K562 (cell line): Measurements from ENCODE around the gene ASF1B. TPM values are rescaled to one million over a fixed set of nuclear protein-coding genes. Genes with fewer than 3 reads are reported as not detected.
A peak's percentile ranks its signal among the peaks of the same experiment; 100 is the strongest.

Source experiments
- CXXC5 ChIP-seq: fragments of 250-450 bp; sonication (Bioruptor Pico); IDR thresholded peaks from 2 replicates; pipeline ENCODE4 v1.8.0; 2022; ENCODE audit warnings: inconsistent platforms, mild to moderate bottlenecking, moderate library complexity
- GTF2A2 ChIP-seq: IDR thresholded peaks from 2 replicates; pipeline ENCODE4 v1.6.1; 2016; ENCODE audit warnings: mild to moderate bottlenecking, missing genetic modification characterization, missing compliant biosample characterization
- RBFOX2 ChIP-seq: fragments of 200-400 bp; formaldehyde crosslinking; IDR thresholded peaks from 2 replicates; pipeline ENCODE4 v1.6.1; 2017; ENCODE audit warnings: low read depth, mild to moderate bottlenecking, low read length, moderate library complexity
- SMARCA5 ChIP-seq: fragments of 450-650 bp; IDR thresholded peaks from 2 replicates; pipeline ENCODE4 v1.6.1; 2016
- YY1 ChIP-seq, 3 experiments: IDR thresholded peaks; 2 replicates each; pipeline ENCODE4 v1.6.1; 2011; ENCODE audit warnings: low read length in 2 of 3, mild to moderate bottlenecking in 2 of 3, moderate library complexity in 2 of 3, borderline replicate concordance in 1 of 3, control low read depth in 1 of 3, low read depth in 1 of 3; ENCODE audit not compliant: insufficient read depth in 3 of 3, insufficient replicate concordance in 2 of 3, control insufficient read depth in 1 of 3, insufficient read length in 1 of 3; ENCODE audit errors: extremely low read depth in 1 of 3
- ZC3H4 ChIP-seq: sonication (generic); formaldehyde crosslinking; IDR thresholded peaks from 2 replicates; pipeline ENCODE4 v1.9.0; 2021; ENCODE audit warnings: missing genetic modification reagents, borderline replicate concordance
- ZNF76 ChIP-seq: fragments of 250-450 bp; sonication (Bioruptor Pico); IDR thresholded peaks from 2 replicates; pipeline ENCODE4 v1.4.0; 2020; ENCODE audit warnings: mild to moderate bottlenecking, moderate library complexity, borderline replicate concordance
- polyA plus RNA-seq, 8 experiments: library from polyadenylated mRNA; depleted of rRNA in 4 of 8; stranded (reverse) in 5 of 8; unstranded in 3 of 8; fragments of >200 nt; fragmentation: Nextera tagmentation in 2 of 8; fragmentation: Illumina TruSeq in 1 of 8; extraction: Ambion mirVana in 2 of 8; extraction: Trizol in 1 of 8; gene quantifications; 2 replicates each; pipeline versions ENCODE4 v1.2.1 to v1.2.3, GENCODE V29; 2011 to 2014; ENCODE audit warnings: inconsistent platforms in 1 of 8, missing spikeins in 1 of 8
- total RNA-seq, 7 experiments: library from RNA; depleted of rRNA in 6 of 7; stranded (reverse); fragments of >200 nt in 6 of 7; fragmentation: Illumina TruSeq in 2 of 7; extraction: Trizol in 2 of 7; gene quantifications; 2 replicates each; pipeline versions ENCODE4 v1.2.1 to v1.2.3, GENCODE V29; 2011 to 2021; ENCODE audit warnings: low replicate concordance in 1 of 7
- TF ChIP-seq, protein P1 (sequence below): sonication (generic); formaldehyde crosslinking; IDR thresholded peaks from 2 replicates; pipeline ENCODE4 v1.8.0; 2022; ENCODE audit warnings: missing genetic modification reagents, mild to moderate bottlenecking, borderline replicate concordance

The ASF1B gene
- total and polyA plus RNA-seq, 9 of the 15 experiments (the other 6 are each of a cell fraction or from before 2014, with no cell fraction given), result 6.0 to 69.4 (median 53.3) TPM

DNA sequence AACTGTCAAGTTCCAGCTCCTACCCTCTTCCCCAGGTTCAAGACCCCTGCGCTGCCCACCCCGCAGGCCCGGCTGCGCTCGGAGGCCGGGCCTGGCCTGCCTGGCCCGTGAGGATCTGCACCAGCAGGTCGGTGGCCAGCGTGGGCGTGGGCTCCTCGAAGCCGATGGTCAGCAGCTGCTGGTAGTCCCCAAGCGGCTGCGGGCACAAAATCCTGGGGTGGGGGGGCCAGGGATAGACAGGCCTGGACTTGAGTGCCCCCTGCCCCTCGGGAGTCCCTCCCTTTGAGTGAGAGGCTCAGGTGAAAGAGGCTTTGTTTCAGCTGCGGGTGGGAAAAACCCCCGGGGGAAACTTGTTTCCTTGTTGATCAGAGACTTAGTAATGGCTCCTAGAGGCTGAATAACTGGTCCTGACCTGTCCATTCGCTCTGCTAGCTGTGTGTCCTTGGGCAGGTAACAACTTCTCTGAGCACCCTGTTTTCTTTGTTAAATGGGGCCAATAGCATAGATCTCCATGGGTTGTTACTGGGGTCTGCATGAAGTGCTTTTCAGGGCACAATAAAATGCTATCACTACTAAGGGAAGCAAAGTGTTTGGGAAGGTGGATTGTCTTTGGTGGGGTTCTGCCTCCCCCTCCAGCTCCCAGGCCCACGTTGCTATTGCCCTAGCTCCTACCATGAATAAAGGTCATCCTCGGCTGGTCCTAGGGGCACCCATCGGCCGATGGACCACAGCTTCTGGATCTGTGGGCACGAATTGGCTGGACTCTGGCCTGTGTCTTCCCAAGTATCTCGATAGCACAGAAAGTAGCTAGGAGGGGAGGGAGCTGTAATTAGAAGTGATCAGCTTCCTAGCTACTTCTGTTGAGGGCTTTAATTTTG lies 54.4 kb downstream of the ASF1B start (continued):
- TF ChIP-seq CXXC5 (CRISPR knock-in tag) (no peak), ZC3H4 (CRISPR knock-in tag) (0 out of 2 replicates have a peak, but pooled peaks have one; percentile 49), ZNF76 (CRISPR knock-in tag) (0 out of 2 replicates have a peak, but pooled peaks have one; percentile 58), SMARCA5 (peak; percentile 56; the same call in 1 of the 2 replicates), GTF2A2 (no peak), RBFOX2 (peak; percentile 72), YY1 (IDR thresholded peaks at IDR 0.05; ENCODE audit: borderline replicate concordance in 1 of 3, control insufficient read depth in 1 of 3, extremely low read depth in 1 of 3, insufficient read depth in 3 of 3, insufficient read length in 1 of 3, insufficient replicate concordance in 2 of 3, low read depth in 1 of 3, low read length in 2 of 3) (no peak)
- TF ChIP-seq, protein P1, sequence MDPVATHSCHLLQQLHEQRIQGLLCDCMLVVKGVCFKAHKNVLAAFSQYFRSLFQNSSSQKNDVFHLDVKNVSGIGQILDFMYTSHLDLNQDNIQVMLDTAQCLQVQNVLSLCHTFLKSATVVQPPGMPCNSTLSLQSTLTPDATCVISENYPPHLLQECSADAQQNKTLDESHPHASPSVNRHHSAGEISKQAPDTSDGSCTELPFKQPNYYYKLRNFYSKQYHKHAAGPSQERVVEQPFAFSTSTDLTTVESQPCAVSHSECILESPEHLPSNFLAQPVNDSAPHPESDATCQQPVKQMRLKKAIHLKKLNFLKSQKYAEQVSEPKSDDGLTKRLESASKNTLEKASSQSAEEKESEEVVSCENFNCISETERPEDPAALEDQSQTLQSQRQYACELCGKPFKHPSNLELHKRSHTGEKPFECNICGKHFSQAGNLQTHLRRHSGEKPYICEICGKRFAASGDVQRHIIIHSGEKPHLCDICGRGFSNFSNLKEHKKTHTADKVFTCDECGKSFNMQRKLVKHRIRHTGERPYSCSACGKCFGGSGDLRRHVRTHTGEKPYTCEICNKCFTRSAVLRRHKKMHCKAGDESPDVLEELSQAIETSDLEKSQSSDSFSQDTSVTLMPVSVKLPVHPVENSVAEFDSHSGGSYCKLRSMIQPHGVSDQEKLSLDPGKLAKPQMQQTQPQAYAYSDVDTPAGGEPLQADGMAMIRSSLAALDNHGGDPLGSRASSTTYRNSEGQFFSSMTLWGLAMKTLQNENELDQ (CRISPR knock-in tag), result no peak
